HUES48 (cell line): ENCODE data around the gene GTPBP2.

Experiments
- H3K27ac ChIP-seq: one replicate; pipeline ENCODE4 v1.7.0; 2013; ENCODE audit warnings: low read depth, low read length, inconsistent platforms
- H3K27me3 ChIP-seq: 2 replicates; pipeline ENCODE4 v1.6.1; 2013; ENCODE audit warnings: mild to moderate bottlenecking, low read length; ENCODE audit not compliant: control insufficient read depth, insufficient read depth
- H3K36me3 ChIP-seq: 2 replicates; pipeline ENCODE4 v1.6.1; 2013; ENCODE audit warnings: low read length; ENCODE audit not compliant: control insufficient read depth, insufficient read depth
- H3K4me1 ChIP-seq: 2 replicates; pipeline ENCODE4 v1.6.1; 2013; ENCODE audit warnings: mild to moderate bottlenecking, low read length; ENCODE audit not compliant: control insufficient read depth, insufficient read depth
- H3K4me3 ChIP-seq: 2 replicates; pipeline ENCODE4 v1.5.1; 2013; ENCODE audit warnings: mild to moderate bottlenecking, low read depth, low read length
- H3K9ac ChIP-seq: 2 replicates; pipeline ENCODE4 v1.6.1; 2013; ENCODE audit warnings: mild to moderate bottlenecking, low read depth, low read length, moderate library complexity
- H3K9me3 ChIP-seq: 2 replicates; pipeline ENCODE4 v1.6.1; 2013; ENCODE audit warnings: low read length; ENCODE audit not compliant: control insufficient read depth, insufficient read depth

Gene GTPBP2

GRCh38 chr6:43572015-43572414 lies 57.0 kb downstream of the GTPBP2 start:
- Histone ChIP-seq H3K9me3 (no peaks in the 10 kb centered on the region), H3K4me1 (no peaks in the 10 kb centered on the region; the same call in 1 of the 2 replicates), H3K4me3 (no peak overlapping the region), H3K27me3 (no peaks in the 10 kb centered on the region), H3K27ac (no peak overlapping the region), H3K36me3 (peaks cover 62% of the 10 kb centered on the region), H3K9ac (no peak overlapping the region)

- Histone ChIP-seq H3K9me3 (no peaks in the 10 kb centered on the region), H3K9ac (no peak overlapping the region), H3K36me3 (peaks cover 71% of the 10 kb centered on the region), H3K4me3 (no peak overlapping the region), H3K27me3 (no peaks in the 10 kb centered on the region), H3K4me1 (no peaks in the 10 kb centered on the region; the same call in 1 of the 2 replicates), H3K27ac (no peak overlapping the region)
These were observed 58.1 kb downstream of the GTPBP2 start for GRCh38 chr6:43570876-43571441.
